Esophagus squamous epithelium (tissue), 4 donors: ENCODE data around the gene STARD13.

ENCODE experiments used
- POLR2A ChIP-seq, 4 donors: fragments of 450-650 bp; IDR thresholded peaks; one replicate each; pipeline ENCODE4 v1.6.1; 2017; ENCODE audit warnings: antibody characterized with exemption in 4 of 4, mild to moderate bottlenecking in 4 of 4, moderate library complexity in 3 of 4
- TF ChIP-seq, protein P1 (sequence below), 6 experiments: fragments of 450-650 bp in 4 of 6; fragments of 200-600 bp in 2 of 6; sonication (generic) in 2 of 6; IDR thresholded peaks; one replicate each; pipeline ENCODE4 v1.5.1; 2016 to 2019; ENCODE audit warnings: antibody characterized with exemption in 6 of 6, mild to moderate bottlenecking in 4 of 6, moderate library complexity in 4 of 6

DNA sequence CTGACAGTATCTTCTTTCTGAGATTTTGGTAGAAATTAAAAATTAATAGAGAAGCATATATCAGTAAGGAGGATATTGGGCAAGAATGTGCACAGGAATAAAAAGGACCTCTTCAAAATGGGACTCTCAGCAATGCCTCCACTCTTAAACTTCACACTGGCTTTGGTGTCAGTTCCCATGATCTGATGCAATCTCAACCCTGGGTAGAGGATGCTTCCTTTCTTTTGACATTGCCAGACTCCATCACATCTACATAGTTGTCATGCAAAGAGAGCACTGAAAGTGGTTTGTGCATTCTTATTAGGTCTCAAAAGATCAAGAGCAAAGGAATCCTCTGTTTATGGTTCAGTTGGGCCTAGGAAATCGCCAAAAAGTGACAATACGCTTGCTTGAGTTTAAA is 26.3 kb downstream of the STARD13 start:
- TF ChIP-seq POLR2A (IDR thresholded peaks at IDR 0.05) = no peak
- TF ChIP-seq, protein P1, sequence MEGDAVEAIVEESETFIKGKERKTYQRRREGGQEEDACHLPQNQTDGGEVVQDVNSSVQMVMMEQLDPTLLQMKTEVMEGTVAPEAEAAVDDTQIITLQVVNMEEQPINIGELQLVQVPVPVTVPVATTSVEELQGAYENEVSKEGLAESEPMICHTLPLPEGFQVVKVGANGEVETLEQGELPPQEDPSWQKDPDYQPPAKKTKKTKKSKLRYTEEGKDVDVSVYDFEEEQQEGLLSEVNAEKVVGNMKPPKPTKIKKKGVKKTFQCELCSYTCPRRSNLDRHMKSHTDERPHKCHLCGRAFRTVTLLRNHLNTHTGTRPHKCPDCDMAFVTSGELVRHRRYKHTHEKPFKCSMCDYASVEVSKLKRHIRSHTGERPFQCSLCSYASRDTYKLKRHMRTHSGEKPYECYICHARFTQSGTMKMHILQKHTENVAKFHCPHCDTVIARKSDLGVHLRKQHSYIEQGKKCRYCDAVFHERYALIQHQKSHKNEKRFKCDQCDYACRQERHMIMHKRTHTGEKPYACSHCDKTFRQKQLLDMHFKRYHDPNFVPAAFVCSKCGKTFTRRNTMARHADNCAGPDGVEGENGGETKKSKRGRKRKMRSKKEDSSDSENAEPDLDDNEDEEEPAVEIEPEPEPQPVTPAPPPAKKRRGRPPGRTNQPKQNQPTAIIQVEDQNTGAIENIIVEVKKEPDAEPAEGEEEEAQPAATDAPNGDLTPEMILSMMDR (IDR thresholded peaks at IDR 0.05) = no peak
